NCI-H510A (cell line): ENCODE results near the gene KCNK3.
"Not testable (repeated sequence)": the region's sequence is repeated elsewhere in the genome, so short reads cannot be mapped to it uniquely, and the experiment has no call there.

ENCODE experiments used
- DNase-seq: peaks from one replicate; lab custom pipeline; 2025; lab: John Stamatoyannopoulos, UW

The KCNK3 gene

DNA sequence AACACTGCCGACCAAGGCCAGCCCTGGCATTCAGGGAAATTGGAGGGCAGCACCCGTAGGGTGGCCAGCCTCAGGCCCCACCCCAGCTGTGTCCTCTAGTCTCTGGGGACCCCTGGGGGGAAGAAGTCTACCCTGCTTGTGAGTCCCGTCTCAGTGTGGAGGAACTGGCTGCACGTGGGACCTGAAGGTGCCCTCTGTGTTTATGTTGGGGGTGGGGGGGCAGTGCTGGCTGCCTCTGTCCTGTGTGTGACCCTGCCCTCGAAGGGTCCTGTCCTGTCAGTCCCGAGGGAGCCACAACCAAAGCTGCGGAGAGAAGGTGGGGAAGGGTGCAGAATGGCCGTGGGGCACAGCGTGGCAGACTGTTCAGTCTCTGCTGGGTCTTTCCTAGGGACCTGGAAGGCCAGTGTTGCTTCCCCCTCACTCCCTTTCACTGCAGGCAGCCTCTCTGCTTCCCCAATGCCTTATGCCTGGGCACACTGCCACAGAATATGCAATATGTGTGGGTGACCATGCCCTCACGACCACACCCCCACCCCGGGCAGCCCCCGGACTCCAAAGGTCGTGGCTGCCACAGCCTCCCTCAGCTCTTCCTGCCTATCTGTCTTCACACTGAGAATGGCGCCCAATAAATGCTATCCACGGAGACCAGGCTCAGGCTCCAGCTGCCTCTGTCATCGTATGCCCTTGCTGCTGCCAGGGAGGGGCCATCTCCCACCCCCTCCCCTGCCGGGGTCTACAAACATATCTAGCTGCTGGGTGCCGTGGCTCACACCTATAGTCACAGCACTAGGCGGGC, 38.2 kb downstream of the KCNK3 start:
- no peak for DNase-seq

DNA sequence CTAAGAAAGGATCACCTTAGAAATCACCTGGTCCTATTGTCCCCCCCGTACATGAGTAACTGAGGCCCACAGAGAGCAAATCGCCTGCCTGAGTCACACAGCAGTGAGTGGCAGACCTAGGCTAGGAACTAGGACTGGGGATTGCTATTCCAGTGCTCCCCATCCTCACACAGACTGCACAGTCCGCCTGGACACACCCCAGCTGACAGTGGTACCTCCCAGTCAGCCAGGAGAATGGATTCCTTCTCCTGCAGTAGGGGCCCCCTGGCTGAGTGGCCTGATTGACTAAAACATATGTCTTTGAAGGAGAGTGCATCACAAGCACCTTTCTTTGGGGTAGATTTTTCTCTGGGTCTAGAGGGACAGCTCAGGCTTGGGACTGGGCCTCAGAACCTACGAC, 39.2 kb downstream of the KCNK3 start:
- no peak for DNase-seq

GRCh38 chr2:26732446-26732845, 39.9 kb downstream of the KCNK3 start:
- no peak for DNase-seq

GRCh38 chr2:26733413-26733812, 40.9 kb downstream of the KCNK3 start:
- no peak for DNase-seq

DNA sequence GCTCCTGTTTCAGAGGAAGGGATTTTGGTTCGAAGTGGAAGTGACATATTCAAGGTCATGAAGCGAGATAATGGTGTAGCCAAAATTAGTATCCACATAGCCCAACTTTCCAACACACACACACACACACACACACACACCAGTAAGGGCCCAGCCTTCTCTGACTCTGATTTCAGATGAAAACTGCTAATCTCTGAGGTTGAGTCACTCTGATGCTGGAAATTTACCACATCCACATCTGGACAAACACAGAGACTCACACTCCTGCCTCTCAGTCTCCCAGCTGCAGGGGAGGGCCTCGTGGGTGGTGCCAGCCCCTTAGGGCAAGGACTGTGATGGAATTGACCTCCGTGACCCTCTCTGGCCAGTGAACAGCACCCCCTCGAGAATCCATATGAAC, 42.6 kb downstream of the KCNK3 start:
- DNase-seq = no peak

DNA sequence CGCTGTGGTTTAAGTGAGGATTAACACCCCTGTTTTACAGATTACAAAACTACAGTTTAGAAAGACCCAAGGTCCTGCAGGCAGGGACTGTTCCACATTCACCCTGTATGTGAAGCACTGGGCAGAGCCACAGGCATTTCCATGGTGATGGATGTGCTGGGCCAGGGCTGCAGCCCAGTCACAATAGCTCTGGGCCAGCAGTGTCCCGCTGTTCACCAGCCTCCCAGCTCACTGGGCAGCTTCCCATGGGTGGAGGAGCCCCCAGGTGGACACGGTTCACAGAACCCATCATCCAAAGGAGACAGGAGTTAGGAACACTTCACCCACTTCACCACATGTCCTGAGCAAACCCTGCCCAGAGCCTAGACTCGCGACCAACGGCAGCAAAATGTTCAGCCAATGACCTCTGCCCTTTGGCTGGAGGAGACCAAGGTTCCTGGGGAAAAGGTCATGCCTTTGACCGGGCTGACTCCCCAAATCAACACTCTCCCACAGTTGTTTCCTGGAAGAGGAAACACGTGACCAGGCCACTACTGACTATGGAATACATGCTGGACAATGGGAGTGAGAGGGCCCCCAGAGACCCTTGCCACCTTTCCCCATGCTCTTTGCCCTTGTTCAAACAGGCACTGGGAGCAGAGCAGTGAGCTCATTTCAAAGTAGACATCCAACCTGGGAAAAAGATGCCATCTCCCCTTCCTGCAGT, 43.5 kb downstream of the KCNK3 start:
- no peak for DNase-seq

- no peak for DNase-seq
These were observed 44.7 kb downstream of the KCNK3 start for GRCh38 chr2:26737221-26737620.

DNA sequence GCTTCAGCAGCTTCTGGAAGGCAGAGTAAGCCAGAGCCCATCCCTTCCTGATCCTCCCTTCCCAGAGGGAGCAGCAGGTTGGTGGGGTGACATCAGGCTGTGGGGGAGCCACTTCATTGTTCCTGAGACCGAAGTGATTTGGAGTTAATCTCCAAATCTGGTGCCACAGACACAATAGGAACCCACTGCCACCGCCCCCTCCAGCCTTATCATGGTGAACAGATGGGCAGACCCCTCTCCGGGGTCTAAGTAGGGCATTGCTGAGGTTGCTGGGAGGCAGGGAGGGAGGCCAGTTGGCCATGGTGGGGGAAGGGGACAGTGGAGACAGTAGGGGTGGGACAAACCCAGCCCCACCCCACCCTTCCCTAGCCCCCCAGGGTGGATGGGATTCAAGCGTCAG, 46.0 kb downstream of the KCNK3 start:
- no peak for DNase-seq

GRCh38 chr2:26739514-26739913, 47.0 kb downstream of the KCNK3 start:
- DNase-seq = no peak

- DNase-seq = no peak
These were observed 47.8 kb downstream of the KCNK3 start for GRCh38 chr2:26740346-26740745.

DNA sequence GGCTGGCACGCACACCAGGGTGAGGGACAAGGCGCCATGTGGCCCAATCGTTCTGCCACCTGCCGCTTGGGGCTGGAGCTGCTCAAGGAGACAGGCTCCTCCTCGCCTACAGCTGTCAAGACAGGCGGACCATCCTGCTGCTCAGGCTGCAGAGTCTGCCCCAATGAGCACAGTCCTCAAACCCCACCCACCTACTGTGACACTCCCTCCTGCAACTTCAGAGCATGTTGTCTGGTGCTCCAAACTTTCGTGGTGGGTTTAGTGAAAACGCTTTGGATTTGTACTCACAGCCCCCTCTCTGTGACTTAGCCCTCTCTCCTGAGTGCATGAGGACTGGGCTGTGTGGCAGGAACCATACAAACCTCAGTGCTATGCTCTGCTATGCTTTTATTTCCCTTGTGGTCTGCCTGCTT, 48.4 kb downstream of the KCNK3 start:
- DNase-seq = no peak

GRCh38 chr2:26742048-26742770, 49.7 kb downstream of the KCNK3 start:
- DNase-seq = no peak

DNA sequence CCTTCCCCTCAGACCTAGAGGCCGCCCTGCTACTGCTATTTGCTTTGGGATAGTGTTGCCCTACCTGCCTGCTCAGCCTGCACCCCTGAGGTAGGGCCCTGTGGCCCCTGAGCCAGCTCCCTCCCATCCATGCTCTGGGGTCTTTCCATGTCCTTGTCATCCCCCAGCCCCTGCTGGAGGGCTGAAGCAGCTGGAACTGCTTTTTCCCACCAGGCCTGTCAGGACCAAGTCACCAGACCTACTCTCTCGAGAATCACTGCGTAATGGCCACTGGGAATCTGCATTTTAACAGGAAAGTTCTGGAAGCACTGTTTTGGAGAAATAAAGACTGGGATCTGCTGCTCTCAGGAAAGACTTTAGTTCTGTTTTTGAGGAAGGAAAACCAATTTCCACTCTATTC, 51.3 kb downstream of the KCNK3 start:
- no peak for DNase-seq

DNA sequence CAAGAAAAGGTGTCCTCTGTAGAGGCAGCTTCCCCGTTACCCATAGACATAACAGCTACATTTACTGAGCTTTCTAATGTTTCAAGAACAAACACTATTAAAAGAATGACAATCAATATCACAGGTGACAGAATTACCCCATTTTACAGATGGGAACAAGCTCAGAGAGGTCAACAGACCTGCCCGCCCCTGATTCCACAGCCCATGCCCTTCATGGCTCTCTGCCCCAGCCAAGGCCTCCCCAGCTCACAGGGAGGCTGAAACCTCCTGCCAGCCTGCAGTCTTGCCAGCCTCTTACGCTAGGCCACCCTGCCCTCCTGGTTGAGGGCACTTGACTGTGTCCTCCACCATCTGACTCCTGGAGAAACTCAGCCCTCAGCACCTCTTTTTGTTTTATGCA, 52.4 kb downstream of the KCNK3 start:
- no peak for DNase-seq

DNA sequence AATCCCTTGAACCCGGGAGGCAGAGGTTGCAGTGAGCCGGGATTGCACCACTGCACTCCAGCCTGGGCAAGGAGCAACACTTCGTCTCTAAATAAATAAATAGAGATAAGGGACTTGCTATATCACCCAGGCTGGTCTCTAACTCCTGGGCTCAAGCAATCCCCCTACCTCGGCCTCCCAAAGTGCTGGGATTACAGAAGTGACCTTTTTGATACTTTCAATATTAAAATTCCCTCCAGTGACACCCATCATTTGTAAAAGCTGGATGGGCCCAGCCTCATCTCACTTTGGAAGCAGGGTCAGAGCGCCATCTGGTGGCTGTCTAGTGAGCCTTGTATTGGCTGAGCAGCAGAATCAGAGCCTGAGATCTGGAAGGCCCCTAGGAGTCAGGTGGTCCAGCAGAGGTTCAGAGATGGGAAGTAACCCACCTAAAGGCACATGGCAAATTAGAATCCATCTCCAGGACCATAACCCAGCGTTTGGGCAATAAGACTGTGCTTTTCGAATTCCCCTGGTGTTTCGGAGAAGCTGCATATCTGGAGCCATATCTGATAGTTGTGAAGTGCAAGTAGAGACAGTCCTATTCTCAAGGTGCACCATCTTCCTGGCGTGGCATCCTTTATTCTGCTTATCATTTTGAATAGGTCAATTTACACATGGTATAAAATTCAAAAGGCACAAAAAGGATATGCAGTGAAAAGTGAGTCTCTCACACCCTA, 53.2 kb downstream of the KCNK3 start:
- DNase-seq = peak; percentile 31

DNA sequence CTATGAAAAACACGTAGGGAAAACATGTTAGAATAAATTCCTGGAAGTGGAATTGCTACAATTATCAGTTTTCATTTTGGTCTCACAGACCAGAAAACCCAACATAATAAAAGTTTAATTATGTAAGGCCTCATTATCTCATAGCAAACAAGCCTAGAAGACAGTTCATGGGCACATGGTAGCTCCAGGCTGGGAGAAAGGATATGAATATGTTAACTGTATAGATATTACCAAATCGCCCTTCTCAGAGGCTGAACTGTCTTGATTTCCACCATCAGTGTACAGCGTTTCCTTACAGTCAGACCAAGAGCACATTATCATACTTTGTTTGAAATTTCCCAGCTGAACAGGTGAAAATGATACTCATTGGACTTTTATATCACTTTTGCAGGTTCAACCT, 54.4 kb downstream of the KCNK3 start:
- no peak for DNase-seq

DNA sequence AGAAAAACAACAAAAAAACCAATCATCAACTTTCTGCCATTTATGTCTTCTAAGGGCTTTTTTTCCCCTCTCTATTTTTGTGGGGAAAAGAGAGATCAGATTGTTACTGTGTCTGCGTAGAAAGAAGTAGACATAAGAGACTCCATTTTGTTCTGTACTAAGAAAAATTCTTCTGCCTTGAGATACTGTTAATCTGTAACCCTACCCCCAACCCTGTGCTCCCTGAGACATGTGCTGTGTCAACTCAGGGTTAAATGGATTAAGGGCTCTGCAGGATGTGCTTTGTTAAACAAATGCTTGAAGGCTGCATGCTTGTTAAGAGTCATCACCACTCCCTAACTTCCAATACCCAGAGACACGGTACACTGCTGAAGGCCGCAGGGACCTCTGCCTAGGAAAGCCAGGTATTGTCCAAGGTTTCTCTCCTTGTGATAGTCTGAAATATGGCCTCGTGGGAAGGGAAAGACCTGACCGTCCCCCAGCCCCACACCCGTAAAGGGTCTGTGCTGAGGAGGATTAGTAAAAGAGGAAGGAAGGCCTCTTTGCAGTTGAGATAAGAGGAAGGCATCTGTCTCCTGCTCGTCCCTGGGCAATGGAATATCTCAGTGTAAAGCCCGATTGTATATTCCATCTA, 57.4 kb downstream of the KCNK3 start:
- peak; percentile 12 for DNase-seq

- DNase-seq = not testable (repeated sequence)
These were observed 57.9 kb downstream of the KCNK3 start for GRCh38 chr2:26750467-26750866.

- no peak for DNase-seq
These were observed 60.1 kb downstream of the KCNK3 start for GRCh38 chr2:26752656-26753055.

DNA sequence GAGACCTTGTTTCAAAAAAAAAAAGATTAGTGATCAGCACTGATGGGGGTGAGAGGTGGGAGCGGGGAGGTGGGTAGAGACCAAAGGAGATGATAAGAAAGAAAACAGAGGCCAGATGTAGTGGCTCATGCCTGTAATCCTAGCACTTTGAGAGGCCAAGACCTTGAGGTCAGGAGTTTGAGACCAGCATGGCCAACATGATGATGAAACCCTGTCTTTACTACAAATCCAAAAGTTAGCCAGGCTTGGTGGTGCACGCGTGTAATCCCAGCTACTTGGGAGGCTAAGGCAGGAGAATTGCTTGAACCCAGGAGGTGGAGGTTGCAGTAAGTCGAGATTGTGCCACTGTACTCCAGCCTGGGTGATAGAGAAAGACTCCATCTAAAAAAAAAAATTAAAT, 62.0 kb downstream of the KCNK3 start:
- no peak for DNase-seq

GRCh38 chr2:26754972-26755670, 62.6 kb downstream of the KCNK3 start:
- DNase-seq = no peak
